GM12878 (cell line): ENCODE results near the gene BORCS5. TPM values are rescaled to one million over a fixed set of nuclear protein-coding genes. Genes with fewer than 3 reads are reported as not detected.
"Not testable (repeated sequence)": the region's sequence is repeated elsewhere in the genome, so short reads cannot be mapped to it uniquely, and the experiment has no call there.

Experiments
- ATAC-seq: fragments of 200-7000 bp; cut with Tn5 transposase; 3 replicates; pipeline ENCODE4 v1.9.1; 2020; ENCODE audit warnings: mild to moderate bottlenecking, moderate library complexity
- BruUV-seq: library from RNA; stranded (reverse); fragments of 400-500 nt; replicated peaks from 2 replicates; lab custom pipeline; 2021; lab: Mats Ljungman, UMichigan
- CTCF ChIA-PET: fragments of 300-600 bp; sonication (Branson Sonifier 250); formaldehyde crosslinking; extraction: SDS; loops from one replicate; lab custom pipeline; 2021; ENCODE audit warnings: inconsistent platforms; lab: Yijun Ruan, JAX
- POLR2A ChIA-PET: fragments of 350-600 bp; formaldehyde crosslinking; extraction: SDS; loops from one replicate; lab custom pipeline; 2021; ENCODE audit warnings: inconsistent platforms; lab: Charles Lee
- RAD21 ChIA-PET: fragments of 300-600 bp; sonication (Branson Sonifier 250); formaldehyde crosslinking; loops from one replicate; lab custom pipeline; 2023; ENCODE audit warnings: antibody characterized with exemption; ENCODE audit not compliant: unreplicated experiment; lab: Charles Lee
- SMC1A ChIA-PET: fragments of 300-600 bp; sonication (Branson Sonifier 250); formaldehyde crosslinking; loops from one replicate; lab custom pipeline; 2023; ENCODE audit not compliant: unreplicated experiment, uncharacterized antibody; lab: Charles Lee
- DNase-seq: peaks from one replicate; pipeline ENCODE4 v3.0.0-alpha.2; 2011; ENCODE audit warnings: low read depth, low spot score
- FAIRE-seq: peaks from 3 replicates; lab custom pipeline; 2011; peaks lifted over from hg19 to GRCh38; lab: Jason Lieb, UNC
- H2AFZ ChIP-seq: 2 replicates; pipeline ENCODE4 v1.6.0; 2011; ENCODE audit warnings: low read depth, low read length, control low read depth; ENCODE audit not compliant: control insufficient read depth
- H3K27ac ChIP-seq: 2 replicates; pipeline ENCODE4 v1.5.1; 2011; ENCODE audit warnings: control low read depth; ENCODE audit not compliant: control insufficient read depth, insufficient read depth
- H3K27me3 ChIP-seq, 2 experiments: replicated peaks in 1 of 2; 2 replicates each; pipeline versions ENCODE4 v1.6.0 to v1.6.1; 2011; ENCODE audit warnings: low read length in 1 of 2; ENCODE audit not compliant: control insufficient read depth in 2 of 2, insufficient read depth in 2 of 2
- H3K36me3 ChIP-seq, 2 experiments: 2 replicates each; pipeline ENCODE4 v1.5.1; 2011; ENCODE audit warnings: low read length in 1 of 2; ENCODE audit not compliant: control insufficient read depth in 2 of 2, insufficient read depth in 2 of 2
- H3K4me1 ChIP-seq: 2 replicates; pipeline ENCODE4 v1.6.1; 2011; ENCODE audit warnings: mild to moderate bottlenecking, low read length, moderate library complexity, mixed read lengths; ENCODE audit not compliant: control insufficient read depth, insufficient read depth
- H3K4me2 ChIP-seq: 2 replicates; pipeline ENCODE4 v1.6.0; 2011; ENCODE audit warnings: control low read depth; ENCODE audit not compliant: control insufficient read depth, insufficient read depth
- H3K4me3 ChIP-seq: fragments of 200-600 bp; sonication (generic); 2 replicates; pipeline ENCODE4 v1.5.1; 2016
- H3K79me2 ChIP-seq: 2 replicates; pipeline ENCODE4 v1.6.0; 2011; ENCODE audit warnings: low read length; ENCODE audit not compliant: control insufficient read depth, insufficient read depth
- H3K9ac ChIP-seq: 2 replicates; pipeline ENCODE4 v1.8.0; 2011; ENCODE audit warnings: low read length, control low read depth, mixed read lengths; ENCODE audit not compliant: control insufficient read depth, insufficient read depth
- H3K9me3 ChIP-seq: replicated peaks from 3 replicates; pipeline ENCODE4 v1.5.1; 2011; ENCODE audit warnings: mild to moderate bottlenecking, low read length; ENCODE audit not compliant: control insufficient read depth, insufficient read depth
- H4K20me1 ChIP-seq: 2 replicates; pipeline ENCODE4 v1.6.0; 2011; ENCODE audit not compliant: control insufficient read depth, insufficient read depth
- FOXM1 ChIP-seq: IDR thresholded peaks from 2 replicates; pipeline ENCODE4 v1.6.1; 2012; ENCODE audit warnings: low read depth, mild to moderate bottlenecking, inconsistent platforms, low read length, moderate library complexity
- WGBS: methylation state at CpG from one replicate; pipeline ENCODE4 v1.1.6; 2016; ENCODE audit warnings: low lambda C conversion rate; ENCODE audit not compliant: insufficient replicate concordance, insufficient coverage; ENCODE audit errors: missing lambda C conversion rate; 5-methylcytosine and 5-hydroxymethylcytosine counted together
- in situ Hi-C: fragments of 300-500 bp; cut with MboI; formaldehyde crosslinking; loops from 9 replicates; pipeline ENCODE4 v1.14.3; 2018; ENCODE audit warnings: mixed read lengths
- intact Hi-C: fragments of 100-400 bp; cut with micrococcal nuclease; formaldehyde crosslinking; loops from one replicate; pipeline ENCODE4 v1.14.2; 2022; ENCODE audit not compliant: unreplicated experiment
- polyA plus RNA-seq, 11 experiments: library from polyadenylated mRNA; depleted of rRNA in 4 of 11; unstranded in 6 of 11; stranded (reverse) in 5 of 11; fragments of >200 nt; fragmentation: Nextera tagmentation in 4 of 11; fragmentation: Illumina TruSeq in 1 of 11; extraction: Ambion mirVana in 4 of 11; extraction: Trizol in 1 of 11; gene quantifications; 1 replicate in 1 of 11; 2 replicates in 10 of 11; pipeline versions ENCODE4 v1.2.1 to v1.2.3, GENCODE V29; 2011 to 2016; ENCODE audit warnings: inconsistent platforms in 2 of 11, missing spikeins in 2 of 11, low read depth in 1 of 11
- total RNA-seq, 4 experiments: library from RNA; depleted of rRNA in 3 of 4; stranded (reverse); fragments of >200 nt in 3 of 4; fragmentation: Illumina TruSeq in 1 of 4; extraction: Trizol in 1 of 4; gene quantifications; 2 replicates each; pipeline versions ENCODE4 v1.2.1 to v1.2.3, GENCODE V29; 2013 to 2021

The BORCS5 gene
- total and polyA plus RNA-seq, 10 of the 15 experiments (the other 5 are each of a cell fraction or from before 2014, with no cell fraction given), result 1.4 to 39.7 (median 16.1) TPM

DNA sequence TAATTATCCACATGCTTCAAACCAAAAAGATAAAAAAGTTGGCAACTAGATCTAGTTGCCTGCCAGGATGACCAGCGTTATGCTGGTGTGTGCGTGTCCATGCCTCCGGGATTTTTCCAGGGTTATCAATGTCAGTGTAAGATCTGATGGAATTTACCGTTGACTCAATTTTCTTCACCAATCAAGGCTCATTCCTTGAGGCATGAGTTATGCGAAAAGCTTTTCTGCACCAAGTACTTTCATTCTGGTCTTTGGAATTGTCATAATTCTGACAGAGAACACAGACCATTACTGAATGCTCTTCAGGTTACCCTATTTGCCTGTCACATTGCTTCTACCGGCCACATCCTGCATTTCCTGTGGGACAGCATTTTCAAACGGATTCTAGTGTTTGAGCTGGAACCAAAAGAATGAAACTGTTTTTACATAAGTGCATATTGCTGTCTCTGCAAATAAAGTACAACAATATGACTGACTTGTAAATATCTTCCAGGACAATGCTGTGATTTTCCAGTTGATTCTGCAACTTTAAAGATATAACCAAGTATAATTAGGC is 114.0 kb downstream of the BORCS5 start (continued):
- no peak for TF ChIP-seq FOXM1

DNA sequence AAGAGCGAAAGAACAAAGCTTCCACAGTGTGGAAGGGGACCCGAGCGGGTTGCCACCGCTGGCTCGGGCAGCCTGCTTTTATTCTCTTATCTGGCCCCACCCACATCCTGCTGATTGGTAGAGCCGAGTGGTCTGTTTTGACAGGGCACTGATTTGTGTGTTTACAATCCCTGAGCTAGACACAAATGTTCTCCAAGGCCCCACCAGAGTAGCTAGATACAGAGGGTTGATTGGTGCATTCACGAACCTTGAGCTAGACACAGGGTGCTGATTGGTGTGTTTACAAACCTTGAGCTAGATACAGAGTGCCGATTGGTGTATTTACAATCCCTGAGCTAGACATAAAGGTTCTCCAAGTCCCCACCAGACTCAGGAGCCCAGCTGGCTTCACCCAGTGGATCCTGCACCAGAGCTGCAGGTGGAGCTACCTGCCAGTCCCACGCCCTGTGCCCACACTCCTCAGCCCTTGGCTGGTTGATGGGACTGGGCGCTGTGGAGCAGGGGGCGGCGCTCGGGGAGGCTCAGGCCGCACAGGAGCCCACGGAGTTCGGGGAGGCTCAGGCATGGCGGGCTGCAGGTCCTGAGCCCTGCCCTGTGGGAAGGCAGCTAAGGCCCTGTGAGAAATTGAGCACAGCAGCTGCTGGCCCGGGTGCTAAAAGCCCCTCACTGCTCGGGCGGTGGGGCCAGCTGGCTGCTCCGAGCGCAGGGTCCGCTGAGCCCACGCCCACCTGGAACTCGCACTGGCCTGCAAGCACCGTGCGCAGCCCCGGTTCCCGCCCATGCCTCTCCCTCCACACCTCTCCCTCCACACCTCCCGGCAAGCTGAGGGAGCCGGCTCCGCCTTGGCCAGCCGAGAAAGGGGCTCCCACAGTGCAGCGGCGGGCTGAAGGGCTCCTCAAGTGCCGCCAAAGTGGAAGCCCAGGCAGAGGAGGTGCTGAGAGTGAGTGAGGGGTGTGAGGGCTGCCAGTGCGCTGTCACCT is 115.4 kb downstream of the BORCS5 start:
- H3K9me3 ChIP-seq, BruUV-seq, H3K27ac ChIP-seq, H3K9ac ChIP-seq, H3K79me2 ChIP-seq, H2AFZ ChIP-seq, FAIRE-seq, H3K27me3 ChIP-seq, H3K4me2 ChIP-seq, in situ Hi-C loops, ATAC-seq, DNase-seq, H3K4me3 ChIP-seq, H4K20me1 ChIP-seq, intact Hi-C loops: not testable (repeated sequence)
- peaks cover 24% of the 10 kb centered on the region for H3K4me1 ChIP-seq
- ChIA-PET SMC1A (interaction anchor here (0.9 to 4.7 kb wide), 7 partner anchors 10 to 110 kb away, joined by 3 to 49 read pairs (median 4); no protein-coding TSS in a partner anchor), CTCF (interaction anchor here (4.3 to 7.1 kb wide), 2 partner anchors 33 to 96 kb away, joined by 37 to 47 read pairs; no protein-coding TSS in a partner anchor), POLR2A (interaction anchor here (0.6 kb wide), 1 partner anchor 34 kb away, joined by 5 read pairs; no protein-coding TSS in a partner anchor), RAD21 (interaction anchor here (1.2 to 6.2 kb wide), 3 partner anchors 34 to 95 kb away, joined by 3 to 68 read pairs (median 14); no protein-coding TSS in a partner anchor)
- WGBS, result 94% methylated on average over 29 of the region's 37 CpGs
- peaks cover 10 to 15% of the 10 kb centered on the region in 2 experiments for H3K36me3 ChIP-seq
